Measurements from ENCODE around the gene NUP210.

The NUP210 gene

GRCh38 chr3:13348100-13348499 lies 72.0 kb downstream of the NUP210 start:
- no peak for DNase-seq (ENCODE audit: low spot score)

GRCh38 chr3:13347390-13347950 lies 72.7 kb downstream of the NUP210 start:
- DNase-seq (ENCODE audit: low spot score): no peak

GRCh38 chr3:13346481-13347389 lies 73.4 kb downstream of the NUP210 start:
- DNase-seq (ENCODE audit: low spot score): no peak

- DNase-seq (ENCODE audit: low spot score): no peak
Measured at GRCh38 chr3:13345772-13346171, 74.3 kb downstream of the NUP210 start.

- DNase-seq (ENCODE audit: low spot score): no peak
Measured at GRCh38 chr3:13345284-13345683, 74.8 kb downstream of the NUP210 start.

GRCh38 chr3:13344663-13345062 lies 75.5 kb downstream of the NUP210 start:
- DNase-seq (ENCODE audit: low spot score): no peak

- DNase-seq (ENCODE audit: low spot score): no peak
Measured at GRCh38 chr3:13343601-13344000, 76.5 kb downstream of the NUP210 start.

- no peak for DNase-seq (ENCODE audit: low spot score)
Measured at GRCh38 chr3:13341229-13341905, 78.8 kb downstream of the NUP210 start.

GRCh38 chr3:13339833-13340232 lies 80.3 kb downstream of the NUP210 start:
- no peak for DNase-seq (ENCODE audit: low spot score)

GRCh38 chr3:13338996-13339395 lies 81.1 kb downstream of the NUP210 start:
- DNase-seq (ENCODE audit: low spot score): no peak

GRCh38 chr3:13338231-13338630 lies 81.9 kb downstream of the NUP210 start:
- no peak for DNase-seq (ENCODE audit: low spot score)

- no peak for DNase-seq (ENCODE audit: low spot score)
Measured at GRCh38 chr3:13336592-13336991, 83.5 kb downstream of the NUP210 start.

- DNase-seq (ENCODE audit: low spot score): no peak
Measured at GRCh38 chr3:13335503-13335902, 84.6 kb downstream of the NUP210 start.

- DNase-seq (ENCODE audit: low spot score): no peak
Measured at GRCh38 chr3:13335059-13335458, 85.1 kb downstream of the NUP210 start.

GRCh38 chr3:13333236-13333897 lies 86.8 kb downstream of the NUP210 start:
- no peak for DNase-seq (ENCODE audit: low spot score)

- no peak for DNase-seq (ENCODE audit: low spot score)
Measured at GRCh38 chr3:13332740-13333139, 87.4 kb downstream of the NUP210 start.

- DNase-seq (ENCODE audit: low spot score): no peak
Measured at GRCh38 chr3:13332158-13332557, 88.0 kb downstream of the NUP210 start.

- no peak for DNase-seq (ENCODE audit: low spot score)
Measured at GRCh38 chr3:13329746-13330145, 90.4 kb downstream of the NUP210 start.

- DNase-seq (ENCODE audit: low spot score): no peak
Measured at GRCh38 chr3:13325892-13326443, 94.2 kb downstream of the NUP210 start.

- DNase-seq (ENCODE audit: low spot score): no peak
Measured at GRCh38 chr3:13324835-13325501, 95.2 kb downstream of the NUP210 start.

- DNase-seq (ENCODE audit: low spot score): no peak
Measured at GRCh38 chr3:13323822-13324221, 96.3 kb downstream of the NUP210 start.

- no peak for DNase-seq (ENCODE audit: low spot score)
Measured at GRCh38 chr3:13322324-13322723, 97.8 kb downstream of the NUP210 start.
